ENCODE results near the gene LRRC4C. TPM values are rescaled to one million over a fixed set of nuclear protein-coding genes. Genes with fewer than 3 reads are reported as not detected.
"Not testable (repeated sequence)": the region's sequence is repeated elsewhere in the genome, so short reads cannot be mapped to it uniquely, and the experiment has no call there.

Gene LRRC4C
- total RNA-seq, 2 donors from 2014 or later: 0.84 to 0.95 TPM

DNA sequence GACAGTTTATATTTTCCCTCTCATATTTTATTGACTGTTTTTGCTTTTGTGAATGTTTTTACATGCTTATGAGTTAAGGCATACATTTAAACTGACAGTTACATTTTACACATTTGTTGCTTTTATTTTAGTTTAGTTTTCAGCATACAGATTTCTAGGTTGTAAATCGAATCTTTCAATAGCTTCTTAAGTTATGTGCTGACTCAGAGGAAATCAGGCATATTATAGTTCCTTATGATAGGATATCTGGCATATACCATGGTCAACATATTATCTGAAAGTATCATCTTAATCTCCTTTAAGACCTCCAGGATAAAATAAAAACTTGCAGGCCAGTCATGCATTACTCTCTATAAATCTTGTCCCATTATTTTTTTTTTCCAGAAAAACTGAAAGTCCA lies 916.6 kb downstream of the LRRC4C start:
- 100% methylated on average over 1 of the region's 1 CpG; no CpG with 5 or more reads in 1 of the 2 experiments for WGBS, 2 experiments (ENCODE audit: insufficient coverage in 1 of 2, insufficient read length in 1 of 2)
- H3K27ac ChIP-seq (ENCODE audit: low read depth, low read length): no peak overlapping the region

GRCh38 chr11:40537734-40538133 lies 921.7 kb downstream of the LRRC4C start:
- H3K4me1 Mint-ChIP-seq: peaks cover 13% of the 10 kb centered on the region
- no peaks in the 10 kb centered on the region for H3K4me1 ChIP-seq (ENCODE audit: control insufficient read depth, insufficient read depth, low read length)
- 97% methylated on average over 3 of the region's 3 CpGs; no CpG with 5 or more reads in 1 of the 2 experiments for WGBS, 2 experiments (ENCODE audit: insufficient coverage in 1 of 2, insufficient read length in 1 of 2)
- H3K9me3 ChIP-seq (ENCODE audit: control insufficient read depth, low read length): no peaks in the 10 kb centered on the region
- H3K9me3 Mint-ChIP-seq: no peaks in the 10 kb centered on the region
- H3K4me3 Mint-ChIP-seq: no peak overlapping the region
- no peaks in the 10 kb centered on the region for H3K36me3 Mint-ChIP-seq (ENCODE audit: low read depth)
- H3K27ac ChIP-seq (ENCODE audit: low read depth, low read length): no peak overlapping the region
- no peak overlapping the region for H3K9ac ChIP-seq (ENCODE audit: extremely low read depth, low read length, poor library complexity, severe bottlenecking)
- no peak overlapping the region for H3K4me3 ChIP-seq (ENCODE audit: low read length)
- no peaks in the 10 kb centered on the region for H3K27me3 ChIP-seq (ENCODE audit: control insufficient read depth, insufficient read depth, low read length, poor library complexity, severe bottlenecking)
- H3K36me3 ChIP-seq (ENCODE audit: control insufficient read depth, insufficient read depth, low read length): no peaks in the 10 kb centered on the region
- H3K27ac Mint-ChIP-seq: no peak overlapping the region
- no peak for TF ChIP-seq CTCF (conservative IDR thresholded peaks at IDR 0.05)
- no peaks in the 10 kb centered on the region for H3K27me3 Mint-ChIP-seq (ENCODE audit: insufficient read depth)
- no peak for DNase-seq

More for the DNA sequence above, 916.6 kb downstream of the LRRC4C start:
- Mint-ChIP-seq H3K9me3 (no peaks in the 10 kb centered on the region), H3K4me1 (no peaks in the 10 kb centered on the region), H3K4me3 (no peak overlapping the region), H3K27me3 (ENCODE audit: insufficient read depth) (no peaks in the 10 kb centered on the region), H3K27ac (no peak overlapping the region), H3K36me3 (ENCODE audit: low read depth) (no peaks in the 10 kb centered on the region)
- Histone ChIP-seq H3K4me3 (ENCODE audit: low read length) (no peak overlapping the region), H3K36me3 (ENCODE audit: control insufficient read depth, insufficient read depth, low read length) (no peaks in the 10 kb centered on the region), H3K27me3 (ENCODE audit: control insufficient read depth, insufficient read depth, low read length, poor library complexity, severe bottlenecking) (no peaks in the 10 kb centered on the region), H3K4me1 (ENCODE audit: control insufficient read depth, insufficient read depth, low read length) (no peaks in the 10 kb centered on the region), H3K9me3 (ENCODE audit: control insufficient read depth, low read length) (no peaks in the 10 kb centered on the region), H3K9ac (ENCODE audit: extremely low read depth, low read length, poor library complexity, severe bottlenecking) (no peak overlapping the region)
- no peak for DNase-seq
- no peak for TF ChIP-seq CTCF (conservative IDR thresholded peaks at IDR 0.05)

GRCh38 chr11:40522080-40522479 lies 937.4 kb downstream of the LRRC4C start:
- H3K4me3 ChIP-seq (ENCODE audit: low read length); H3K27me3 Mint-ChIP-seq (ENCODE audit: insufficient read depth); H3K27ac Mint-ChIP-seq; H3K4me3 Mint-ChIP-seq; H3K4me1 ChIP-seq (ENCODE audit: control insufficient read depth, insufficient read depth, low read length); H3K36me3 Mint-ChIP-seq (ENCODE audit: low read depth); H3K4me1 Mint-ChIP-seq; H3K27me3 ChIP-seq (ENCODE audit: control insufficient read depth, insufficient read depth, low read length, poor library complexity, severe bottlenecking); H3K9ac ChIP-seq (ENCODE audit: extremely low read depth, low read length, poor library complexity, severe bottlenecking); H3K9me3 Mint-ChIP-seq; H3K9me3 ChIP-seq (ENCODE audit: control insufficient read depth, low read length); H3K36me3 ChIP-seq (ENCODE audit: control insufficient read depth, insufficient read depth, low read length); H3K27ac ChIP-seq (ENCODE audit: low read depth, low read length); DNase-seq: not testable (repeated sequence)
- 97 to 100% methylated on average over 1 to 6 of the region's 6 CpGs for WGBS, 2 experiments (ENCODE audit: insufficient coverage in 1 of 2, insufficient read length in 1 of 2)

GRCh38 chr11:40517122-40517521 lies 942.3 kb downstream of the LRRC4C start:
- no peak for DNase-seq
- Mint-ChIP-seq H3K27me3 (ENCODE audit: insufficient read depth) (no peaks in the 10 kb centered on the region), H3K4me1 (peaks cover 7% of the 10 kb centered on the region), H3K27ac (no peak overlapping the region), H3K4me3 (no peak overlapping the region), H3K36me3 (ENCODE audit: low read depth) (no peaks in the 10 kb centered on the region), H3K9me3 (peaks cover 3% of the 10 kb centered on the region)
- Histone ChIP-seq H3K36me3 (ENCODE audit: control insufficient read depth, insufficient read depth, low read length) (no peaks in the 10 kb centered on the region), H3K27me3 (ENCODE audit: control insufficient read depth, insufficient read depth, low read length, poor library complexity, severe bottlenecking) (no peaks in the 10 kb centered on the region), H3K4me1 (ENCODE audit: control insufficient read depth, insufficient read depth, low read length) (no peaks in the 10 kb centered on the region), H3K9me3 (ENCODE audit: control insufficient read depth, low read length) (no peaks in the 10 kb centered on the region), H3K27ac (ENCODE audit: low read depth, low read length) (no peak overlapping the region), H3K9ac (ENCODE audit: extremely low read depth, low read length, poor library complexity, severe bottlenecking) (no peak overlapping the region), H3K4me3 (ENCODE audit: low read length) (no peak overlapping the region)
- 92 to 100% methylated on average over 2 of the region's 3 CpGs for WGBS, 2 experiments (ENCODE audit: insufficient coverage in 1 of 2, insufficient read length in 1 of 2)
- TF ChIP-seq CTCF (conservative IDR thresholded peaks at IDR 0.05): no peak

Measured in endodermal cell (in vitro differentiated cells).